Raji (cell line): ENCODE results near the gene TMEM9B.

Experiments used
- POLR2A ChIP-seq: IDR thresholded peaks from 2 replicates; pipeline ENCODE4 v1.6.1; 2011; ENCODE audit warnings: low read depth, low read length, control low read depth; ENCODE audit not compliant: insufficient read depth

Gene TMEM9B

DNA sequence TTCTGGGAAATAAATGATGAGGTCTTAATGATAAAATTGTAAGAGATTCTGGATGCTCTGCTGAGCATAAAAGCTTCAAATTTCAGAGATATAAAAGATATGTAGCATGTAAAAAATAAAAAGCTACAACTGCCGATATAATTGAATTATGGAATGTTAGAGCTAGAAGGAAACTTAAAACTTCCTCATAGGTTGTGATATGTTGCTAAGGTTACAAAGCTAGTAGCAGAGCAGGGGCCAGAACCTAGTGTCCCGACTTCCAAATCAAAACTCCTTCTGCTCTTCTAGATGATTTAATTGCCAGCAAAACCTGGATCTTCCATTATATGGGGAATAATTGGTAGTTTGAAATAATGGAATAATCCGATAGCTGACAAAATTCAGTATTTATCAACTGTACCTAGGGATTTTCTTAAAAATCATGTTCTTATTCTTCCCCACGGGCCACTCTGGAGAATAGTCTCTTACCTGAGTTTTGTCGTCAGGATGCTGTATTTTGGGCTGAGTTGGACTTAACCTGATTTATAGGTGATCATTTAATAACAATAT lies 21.6 kb downstream of the TMEM9B start, which contains the start of gene ASCL3:
TSS of gene ASCL3 (minus strand) at position 499 of the 549 bp plus-strand sequence. CDS start 4,855 bp downstream, outside the sequence.
- no peak for TF ChIP-seq POLR2A

DNA sequence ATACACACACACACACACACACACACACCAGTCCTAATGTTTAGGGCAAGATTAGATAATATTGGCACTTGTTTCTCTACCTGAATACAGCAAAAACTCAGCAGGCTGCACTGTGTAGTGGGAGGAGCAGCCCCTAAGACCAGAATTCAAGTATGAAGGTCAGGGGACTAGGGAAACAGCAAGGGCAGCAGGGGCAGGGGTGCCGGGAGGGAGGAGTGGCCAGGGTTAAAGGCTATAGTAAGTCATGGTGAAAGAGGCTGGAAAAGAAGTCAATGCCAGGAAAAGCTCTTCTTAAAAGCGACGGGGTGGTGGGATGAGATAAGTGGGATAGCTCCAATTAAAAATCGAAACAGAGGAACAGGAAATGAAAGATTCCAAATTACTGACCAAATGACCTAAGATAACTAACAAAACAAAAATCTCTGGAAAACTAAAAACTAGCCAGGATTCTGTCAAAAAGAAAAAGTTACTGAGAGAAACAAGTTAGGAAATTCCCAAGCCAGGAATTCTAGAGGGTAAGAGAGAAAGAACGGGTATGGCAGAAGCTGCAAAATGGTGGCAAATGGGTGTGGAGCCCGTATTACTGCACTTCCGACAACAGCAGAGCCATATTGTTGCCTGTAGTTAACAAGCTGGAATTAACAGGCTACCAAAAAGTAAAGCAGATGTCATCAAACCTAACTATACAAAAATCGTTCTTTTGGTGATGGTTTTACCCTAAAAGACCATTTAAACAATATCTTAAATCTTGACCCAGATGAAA lies 22.7 kb downstream of the TMEM9B start:
- no peak for TF ChIP-seq POLR2A

- no peak for TF ChIP-seq POLR2A
These were observed 26.6 kb downstream of the TMEM9B start for GRCh38 chr11:8937659-8938058.

DNA sequence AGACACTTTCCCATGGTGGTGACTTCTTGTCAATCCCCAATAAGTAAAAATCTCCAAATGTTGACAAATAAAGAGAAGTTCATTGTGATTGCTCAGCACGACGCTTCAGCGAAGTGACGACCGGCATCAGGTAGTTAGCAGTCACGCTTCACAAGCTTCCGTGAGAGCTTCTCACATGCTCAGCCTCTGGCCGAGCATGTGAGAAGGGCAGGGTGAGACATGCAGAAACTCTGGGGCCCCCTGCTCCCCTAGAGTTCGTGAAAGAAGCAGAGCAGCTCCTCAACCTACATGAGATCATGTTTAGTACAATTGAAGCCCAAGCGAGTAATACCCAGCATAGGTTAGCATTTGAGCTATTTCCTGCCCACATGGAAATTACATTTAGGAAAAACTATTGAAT lies 27.1 kb downstream of the TMEM9B start:
- TF ChIP-seq POLR2A, result no peak

GRCh38 chr11:8934742-8935488 lies 29.3 kb downstream of the TMEM9B start:
- TF ChIP-seq POLR2A, result no peak

DNA sequence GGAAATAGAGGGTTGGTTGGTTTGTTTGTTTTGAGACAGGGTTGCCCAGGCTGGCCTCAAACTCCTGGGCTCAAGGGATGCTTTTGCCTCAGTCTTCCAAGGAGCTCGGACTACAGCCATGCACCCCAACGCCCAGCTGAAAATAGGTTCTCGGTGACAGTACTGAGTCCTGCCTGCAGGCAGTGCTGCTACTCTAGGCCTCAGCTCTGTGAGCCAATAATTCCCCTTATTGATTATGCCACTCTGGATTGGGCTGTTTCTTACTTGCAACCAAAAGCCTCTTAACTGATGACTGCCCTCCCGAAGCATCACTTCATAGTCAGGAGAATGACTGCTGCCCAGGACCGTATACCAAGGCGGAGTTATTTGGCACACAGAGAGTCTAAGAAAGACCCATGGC lies 30.3 kb downstream of the TMEM9B start:
- no peak for TF ChIP-seq POLR2A

GRCh38 chr11:8932564-8933180 lies 31.6 kb downstream of the TMEM9B start, which contains the start of gene C11orf16:
Gene C11orf16 (minus strand): TSS chr11:8932947. CDS start chr11:8932308, 639 bp downstream.
- TF ChIP-seq POLR2A, result no peak

GRCh38 chr11:8930456-8931175 lies 33.6 kb downstream of the TMEM9B start:
- no peak for TF ChIP-seq POLR2A

DNA sequence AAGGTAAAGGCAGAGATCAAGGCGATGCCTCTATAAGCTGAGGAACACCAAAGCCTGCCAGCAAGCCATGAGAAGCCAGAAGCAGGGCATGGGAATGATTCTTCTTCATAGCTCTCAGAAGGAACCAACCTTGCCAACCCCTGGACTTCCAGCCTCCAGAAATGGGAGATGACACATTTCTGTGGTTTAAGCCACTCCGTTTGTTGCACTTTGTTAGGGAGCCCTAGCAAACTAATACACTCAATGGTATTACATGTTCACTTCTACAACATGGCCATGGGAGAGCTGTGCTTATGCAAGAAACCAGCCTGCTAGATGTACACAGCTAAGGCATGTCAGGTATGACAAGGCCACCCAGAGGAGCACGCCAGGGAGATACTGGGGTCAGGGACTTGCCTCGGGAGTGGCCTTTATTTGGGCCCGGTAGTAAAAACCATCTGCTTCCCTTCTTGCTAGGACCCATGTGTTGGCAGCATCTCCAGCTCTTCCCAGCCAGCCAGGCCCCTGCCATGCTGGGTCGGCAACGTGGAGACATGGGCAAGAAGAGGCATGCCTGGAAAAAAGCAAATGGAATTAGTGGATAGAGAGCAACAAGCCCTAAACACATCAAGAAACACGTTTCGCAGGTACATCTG lies 35.1 kb downstream of the TMEM9B start:
- no peak for TF ChIP-seq POLR2A

DNA sequence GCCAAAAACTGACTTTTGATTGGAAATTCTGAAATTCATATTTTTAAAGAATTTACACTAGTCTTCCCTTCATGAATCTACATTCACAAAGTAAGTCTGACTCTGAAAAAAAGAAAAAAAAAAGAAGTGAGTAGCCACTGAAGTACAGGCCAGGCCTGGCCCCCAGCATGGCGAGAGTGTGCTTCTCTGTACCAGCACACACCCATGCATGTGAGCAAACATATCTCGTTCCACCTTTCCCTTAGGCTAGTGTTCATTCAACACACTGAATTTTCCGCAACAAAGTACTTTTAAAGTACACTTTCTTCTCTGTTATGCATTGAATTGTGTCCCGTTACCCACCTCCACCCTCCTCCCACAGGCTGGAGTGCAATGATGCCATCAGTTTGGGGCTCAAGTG lies 36.0 kb downstream of the TMEM9B start:
- TF ChIP-seq POLR2A, result no peak

- TF ChIP-seq POLR2A, result no peak
These were observed 37.0 kb downstream of the TMEM9B start for GRCh38 chr11:8927233-8927632.

DNA sequence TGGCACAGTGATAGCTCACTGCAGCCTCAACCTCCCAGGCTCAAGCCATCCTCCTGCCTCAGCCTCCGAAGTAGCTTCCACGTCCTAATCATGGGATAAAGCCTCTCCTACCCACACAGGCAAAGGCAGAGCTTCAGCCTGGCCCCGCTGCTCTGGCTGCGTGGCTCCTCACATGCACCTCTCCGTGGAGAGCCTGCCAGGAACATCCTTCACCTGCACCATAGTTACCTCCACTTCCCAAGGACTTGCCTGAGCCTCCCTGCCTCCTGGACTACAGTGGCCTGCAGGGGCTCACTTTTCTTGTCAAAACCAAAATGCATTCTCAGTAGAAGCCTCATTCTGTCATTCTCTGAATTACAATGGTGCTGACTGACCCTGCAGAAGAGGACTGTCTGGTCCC lies 38.0 kb downstream of the TMEM9B start:
- no peak for TF ChIP-seq POLR2A

DNA sequence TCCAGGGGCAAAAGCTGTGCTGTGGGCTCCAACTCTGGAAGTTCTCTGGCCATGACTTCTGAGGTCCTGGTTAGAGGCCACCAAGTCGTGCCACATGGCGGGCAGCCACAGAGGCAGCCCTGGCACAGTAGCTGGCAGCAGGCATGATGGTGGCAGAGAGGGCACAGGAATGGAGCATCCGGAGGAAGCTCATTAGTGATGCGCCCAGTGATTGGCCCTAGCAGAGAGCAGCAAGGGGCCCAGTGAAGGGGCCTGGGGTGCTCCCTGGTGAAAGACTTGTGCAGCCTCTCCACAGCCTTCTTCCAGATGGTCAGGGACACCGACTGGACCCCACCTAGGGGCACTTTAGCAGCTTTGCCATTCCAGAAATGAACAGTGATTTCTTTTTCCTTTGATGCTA lies 38.5 kb downstream of the TMEM9B start:
- TF ChIP-seq POLR2A, result no peak

DNA sequence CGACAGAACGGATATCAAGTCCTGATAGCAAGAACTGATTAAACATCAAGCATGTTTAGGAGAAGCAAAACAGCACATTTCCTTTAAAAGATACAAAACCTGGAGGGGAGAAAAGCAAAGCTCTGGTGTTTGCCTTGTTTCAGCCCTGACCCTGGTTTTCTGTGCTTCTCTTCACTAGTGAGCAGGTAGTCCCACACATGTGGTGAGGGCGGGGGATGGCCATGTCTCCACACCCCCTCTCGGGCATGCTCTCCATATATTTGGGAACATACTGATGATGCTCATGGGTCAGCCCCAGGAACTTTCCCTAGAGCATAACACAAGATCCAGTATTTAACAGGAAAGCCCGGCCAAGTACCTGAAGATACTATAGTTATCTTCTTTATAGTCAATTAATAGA lies 41.6 kb downstream of the TMEM9B start:
- no peak for TF ChIP-seq POLR2A
